ENCODE data around the gene DNAJB5. TPM values are rescaled to one million over a fixed set of nuclear protein-coding genes. Genes with fewer than 3 reads are reported as not detected.

DNAJB5 gene
- polyA plus RNA-seq, 1 donor from 2014 or later = 99.1 TPM

GRCh38 chr9:34997379-34997781 is 7.8 kb downstream of the DNAJB5 start:
- no peak overlapping the region for H3K9ac ChIP-seq (ENCODE audit: low read length)
- TF ChIP-seq SMC3 (conservative IDR thresholded peaks at IDR 0.05; ENCODE audit: poor library complexity) (no peak), REST (IDR thresholded peaks at IDR 0.05; ENCODE audit: borderline replicate concordance) (no peak), MXI1 (conservative IDR thresholded peaks at IDR 0.05; ENCODE audit: poor library complexity, severe bottlenecking) (no peak), EP300 (conservative IDR thresholded peaks at IDR 0.05; ENCODE audit: poor library complexity, severe bottlenecking) (no peak), RAD21 (conservative IDR thresholded peaks at IDR 0.05) (no peak), EZH2 (IDR thresholded peaks at IDR 0.05; ENCODE audit: borderline replicate concordance, insufficient read depth, low read length, poor library complexity, severe bottlenecking) (no peak), POLR2AphosphoS5 (IDR thresholded peaks at IDR 0.05) (no peak), CTCF (IDR thresholded peaks at IDR 0.05; ENCODE audit: poor library complexity, severe bottlenecking) (no peak), TAF1 (IDR thresholded peaks at IDR 0.05; ENCODE audit: low read depth) (no peak)
- no peak overlapping the region for H3K27ac ChIP-seq (ENCODE audit: low read length)

GRCh38 chr9:34998266-34998665 is 8.7 kb downstream of the DNAJB5 start:
- no peaks in the 10 kb centered on the region for H4K20me1 ChIP-seq (ENCODE audit: insufficient read depth)
- no peak for TF ChIP-seq REST (IDR thresholded peaks at IDR 0.05; ENCODE audit: borderline replicate concordance)
- no peak for TF ChIP-seq CTCF (IDR thresholded peaks at IDR 0.05; ENCODE audit: poor library complexity, severe bottlenecking)
- TF ChIP-seq TAF1 (IDR thresholded peaks at IDR 0.05; ENCODE audit: low read depth) = no peak
- no peak for TF ChIP-seq EZH2 (IDR thresholded peaks at IDR 0.05; ENCODE audit: borderline replicate concordance, insufficient read depth, low read length, poor library complexity, severe bottlenecking)
- H2AFZ ChIP-seq (ENCODE audit: low read depth, low read length) = no peak overlapping the region
- no peaks in the 10 kb centered on the region for H3K27me3 ChIP-seq (ENCODE audit: insufficient read depth, low read depth, low read length)
- H3K27ac ChIP-seq (ENCODE audit: low read length) = no peak overlapping the region
- H3K79me2 ChIP-seq (replicated peaks; ENCODE audit: insufficient read depth, low read length) = peaks cover 15% of the 10 kb centered on the region
- H3K4me3 ChIP-seq (ENCODE audit: low read length) = no peak overlapping the region
- H3K36me3 ChIP-seq (ENCODE audit: insufficient read depth, low read length) = peaks cover 17% of the 10 kb centered on the region
- no peaks in the 10 kb centered on the region for H3K9me2 ChIP-seq (ENCODE audit: insufficient read depth, low read length)
- H3K4me2 ChIP-seq (ENCODE audit: low read length) = no peak overlapping the region
- H3F3A ChIP-seq (ENCODE audit: insufficient read depth, low read length, poor library complexity, severe bottlenecking) = no peaks in the 10 kb centered on the region
- no peak overlapping the region for H3K9ac ChIP-seq (ENCODE audit: low read length)
- no peaks in the 10 kb centered on the region for H3K9me3 ChIP-seq (ENCODE audit: low read length)

More at GRCh38 chr9:34997379-34997781, 7.8 kb downstream of the DNAJB5 start:
- Histone ChIP-seq H3K4me2 (ENCODE audit: low read length) (no peak overlapping the region), H3K9me3 (ENCODE audit: low read length) (no peaks in the 10 kb centered on the region), H3F3A (ENCODE audit: insufficient read depth, low read length, poor library complexity, severe bottlenecking) (no peaks in the 10 kb centered on the region), H3K27me3 (ENCODE audit: insufficient read depth, low read depth, low read length) (no peaks in the 10 kb centered on the region), H3K36me3 (ENCODE audit: insufficient read depth, low read length) (peaks cover 17% of the 10 kb centered on the region), H4K20me1 (ENCODE audit: insufficient read depth) (no peaks in the 10 kb centered on the region), H3K9me2 (ENCODE audit: insufficient read depth, low read length) (no peaks in the 10 kb centered on the region), H3K79me2 (replicated peaks; ENCODE audit: insufficient read depth, low read length) (peaks cover 23% of the 10 kb centered on the region), H2AFZ (ENCODE audit: low read depth, low read length) (no peak overlapping the region), H3K4me3 (ENCODE audit: low read length) (no peak overlapping the region)

Measured in neural cell (in vitro differentiated cells).